ENCODE measurements around the gene SERPINF2.
"Not testable (repeated sequence)": the region's sequence is repeated elsewhere in the genome, so short reads cannot be mapped to it uniquely, and the experiment has no call there.

Gene SERPINF2

DNA sequence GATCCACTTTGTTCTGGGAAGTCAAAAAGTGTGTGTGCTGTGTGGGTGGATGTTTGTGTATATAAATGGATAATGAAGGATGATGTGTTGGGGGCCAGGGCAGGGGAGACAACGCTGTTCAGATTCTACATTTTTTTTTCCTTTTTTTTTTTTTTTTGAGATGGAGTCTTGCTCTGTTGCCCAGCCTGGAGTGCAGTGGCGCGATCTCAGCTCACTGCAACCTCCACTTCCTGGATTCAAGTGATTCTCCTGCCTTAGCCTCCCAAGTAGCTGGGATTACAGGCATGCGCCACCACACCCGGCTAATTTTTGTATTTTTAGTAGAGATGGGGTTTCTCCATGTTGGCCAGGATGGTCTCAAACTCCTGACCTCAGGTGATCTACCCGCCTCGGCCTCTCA, 22.0 kb downstream of the SERPINF2 start:
- DNase-seq: not testable (repeated sequence)

GRCh38 chr17:1765576-1765975, 22.9 kb downstream of the SERPINF2 start:
- DNase-seq: no peak

DNA sequence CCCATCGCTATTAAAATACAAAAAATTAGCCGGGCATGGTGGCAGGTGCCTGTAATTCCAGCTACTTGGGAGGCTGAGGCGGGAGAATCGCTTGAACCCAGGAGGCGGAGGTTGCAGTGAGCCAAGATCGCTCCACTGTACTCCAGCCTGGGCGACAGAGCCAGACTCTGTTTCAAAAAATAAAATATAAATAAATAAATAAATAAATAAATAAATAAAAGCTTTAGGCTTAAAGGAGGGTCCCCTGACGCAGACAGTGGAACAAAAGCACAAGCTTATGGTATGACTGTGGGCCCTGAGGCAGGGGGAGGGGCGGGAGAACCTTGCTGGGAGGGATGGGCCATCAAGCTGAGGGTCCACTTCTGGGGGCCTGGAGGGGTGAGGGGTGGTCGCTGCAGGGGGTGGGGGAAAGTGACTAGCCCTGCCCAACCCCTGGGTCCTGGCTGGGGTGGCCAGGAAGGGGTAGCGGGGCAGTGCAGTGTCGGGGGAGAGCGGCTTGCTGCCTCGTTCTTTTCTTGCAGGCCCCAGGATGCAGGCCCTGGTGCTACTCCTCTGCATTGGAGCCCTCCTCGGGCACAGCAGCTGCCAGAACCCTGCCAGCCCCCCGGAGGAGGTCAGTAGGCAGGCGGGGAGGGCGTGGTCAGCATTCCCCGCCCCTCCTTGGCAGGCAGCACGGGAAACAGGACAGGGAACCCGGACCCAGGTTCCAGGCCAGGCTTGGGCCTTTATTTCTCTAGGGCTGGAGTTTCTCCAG, 23.9 kb downstream of the SERPINF2 start:
- no peak for DNase-seq

GRCh38 chr17:1767358-1767757, 24.7 kb downstream of the SERPINF2 start:
- DNase-seq: no peak

DNA sequence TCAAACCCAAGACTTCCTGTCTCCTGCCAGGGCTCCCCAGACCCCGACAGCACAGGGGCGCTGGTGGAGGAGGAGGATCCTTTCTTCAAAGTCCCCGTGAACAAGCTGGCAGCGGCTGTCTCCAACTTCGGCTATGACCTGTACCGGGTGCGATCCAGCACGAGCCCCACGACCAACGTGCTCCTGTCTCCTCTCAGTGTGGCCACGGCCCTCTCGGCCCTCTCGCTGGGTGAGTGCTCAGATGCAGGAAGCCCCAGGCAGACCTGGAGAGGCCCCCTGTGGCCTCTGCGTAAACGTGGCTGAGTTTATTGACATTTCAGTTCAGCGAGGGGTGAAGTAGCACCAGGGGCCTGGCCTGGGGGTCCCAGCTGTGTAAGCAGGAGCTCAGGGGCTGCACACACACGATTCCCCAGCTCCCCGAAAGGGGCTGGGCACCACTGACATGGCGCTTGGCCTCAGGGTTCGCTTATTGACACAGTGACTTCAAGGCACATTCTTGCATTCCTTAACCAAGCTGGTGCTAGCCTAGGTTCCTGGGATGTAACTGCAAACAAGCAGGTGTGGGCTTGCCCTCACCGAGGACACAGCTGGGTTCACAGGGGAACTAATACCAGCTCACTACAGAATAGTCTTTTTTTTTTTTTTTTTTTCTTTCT, 27.3 kb downstream of the SERPINF2 start:
- no peak for DNase-seq

GRCh38 chr17:1773000-1773695, 30.5 kb downstream of the SERPINF2 start:
- not testable (repeated sequence) for DNase-seq

GRCh38 chr17:1773696-1774181, 31.1 kb downstream of the SERPINF2 start:
- no peak for DNase-seq

DNA sequence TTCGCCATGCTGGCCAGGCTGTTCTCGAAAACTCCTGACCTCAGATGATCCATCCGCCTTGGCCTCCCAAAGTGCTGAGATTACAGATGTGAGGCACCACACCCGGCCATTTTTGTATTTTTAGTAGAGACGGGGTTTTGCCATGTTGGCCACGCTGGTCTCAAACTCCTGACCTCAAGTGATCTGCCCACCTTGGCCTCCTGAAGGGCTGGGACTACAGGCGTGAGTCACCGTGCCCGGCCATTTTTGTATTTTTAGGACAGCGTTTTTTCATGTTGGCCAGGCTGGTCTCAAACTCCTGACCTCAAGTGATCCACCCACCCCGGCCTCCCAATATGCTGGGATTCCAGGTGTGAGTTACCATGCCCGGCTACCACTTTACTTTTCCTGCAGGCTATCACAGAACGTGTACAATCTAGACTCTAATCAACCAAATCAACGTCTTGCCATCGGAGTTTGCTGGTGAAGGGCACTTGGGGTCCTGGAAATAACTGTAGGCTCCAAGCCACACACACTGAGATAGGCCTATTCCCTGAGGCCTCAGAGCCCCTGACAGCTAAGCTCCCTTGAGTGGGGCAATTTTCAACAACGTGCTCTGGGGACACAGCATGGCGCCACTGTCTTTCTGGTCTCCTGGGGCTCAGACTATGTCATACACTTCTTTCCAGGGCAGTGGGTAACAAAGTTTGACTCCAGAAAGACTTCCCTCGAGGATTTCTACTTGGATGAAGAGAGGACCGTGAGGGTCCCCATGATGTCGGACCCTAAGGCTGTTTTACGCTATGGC, 31.9 kb downstream of the SERPINF2 start:
- no peak for DNase-seq

GRCh38 chr17:1776328-1776727, 33.7 kb downstream of the SERPINF2 start:
- DNase-seq: no peak

GRCh38 chr17:1776857-1777256, 34.2 kb downstream of the SERPINF2 start:
- no peak for DNase-seq

DNA sequence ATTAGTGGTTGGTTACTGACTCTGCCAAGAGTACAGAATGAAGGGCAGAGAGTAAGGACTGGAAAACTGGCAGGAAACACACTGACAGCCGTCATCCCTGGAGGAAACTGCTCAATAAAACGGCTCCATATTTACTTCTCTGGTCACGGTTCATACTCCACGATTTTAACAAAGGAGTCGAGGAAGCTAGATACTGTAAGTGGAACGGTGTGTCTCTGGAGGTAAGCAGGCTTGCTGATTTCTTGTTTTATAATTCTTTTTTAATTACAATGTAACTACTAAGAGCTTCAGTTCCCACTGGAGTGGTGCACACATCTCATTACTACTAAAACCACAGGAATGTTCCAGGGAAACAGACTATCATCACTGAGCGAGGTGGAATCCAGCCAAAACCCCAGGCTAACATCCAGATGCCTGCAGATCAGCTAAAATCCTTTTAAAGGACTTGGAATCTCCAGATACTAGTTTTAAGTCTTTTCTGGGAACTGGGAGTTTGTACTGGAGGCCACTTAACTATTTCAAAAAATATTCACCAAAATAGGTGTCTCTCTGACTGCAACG, 37.0 kb downstream of the SERPINF2 start:
- DNase-seq: no peak

DNA sequence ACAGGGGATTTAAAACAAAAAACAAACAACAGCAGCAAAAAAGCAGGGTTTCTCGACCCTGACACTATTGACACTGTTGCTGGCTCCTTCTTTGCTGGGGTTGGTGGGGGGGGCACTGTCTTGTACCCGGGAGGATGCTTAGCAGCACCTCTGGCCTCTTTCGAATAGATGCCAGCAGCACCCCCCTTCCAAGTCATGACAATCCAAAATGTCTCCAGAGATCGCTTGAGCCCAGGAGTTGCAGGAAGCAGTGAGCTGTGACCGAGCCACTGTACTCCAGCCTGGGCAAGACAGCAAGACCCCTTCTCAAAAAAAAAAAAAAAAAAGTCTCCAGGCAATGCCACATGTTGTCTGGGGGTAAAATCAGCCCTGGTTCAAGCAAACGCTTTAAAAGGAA, 39.5 kb downstream of the SERPINF2 start:
- no peak for DNase-seq

DNA sequence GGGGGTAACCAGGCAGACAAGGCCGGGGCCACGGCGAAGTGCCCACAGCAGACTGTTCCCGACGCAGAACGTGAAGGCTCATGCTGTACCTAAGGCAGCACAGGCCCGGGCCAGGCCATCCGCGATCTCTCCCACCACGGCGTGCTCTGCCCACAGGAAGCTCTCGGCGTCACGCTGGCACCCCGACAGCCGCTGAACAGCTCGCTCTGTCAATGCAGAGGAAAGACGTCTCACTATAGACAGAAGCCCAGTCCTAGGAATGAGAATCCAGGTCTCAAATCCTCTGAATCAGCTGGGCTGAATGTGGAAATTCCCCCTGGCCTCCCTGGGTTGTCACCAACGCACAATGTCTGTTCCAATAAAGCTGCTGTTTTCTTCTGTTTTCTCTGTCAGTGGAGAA, 40.6 kb downstream of the SERPINF2 start:
- DNase-seq: no peak

DNA sequence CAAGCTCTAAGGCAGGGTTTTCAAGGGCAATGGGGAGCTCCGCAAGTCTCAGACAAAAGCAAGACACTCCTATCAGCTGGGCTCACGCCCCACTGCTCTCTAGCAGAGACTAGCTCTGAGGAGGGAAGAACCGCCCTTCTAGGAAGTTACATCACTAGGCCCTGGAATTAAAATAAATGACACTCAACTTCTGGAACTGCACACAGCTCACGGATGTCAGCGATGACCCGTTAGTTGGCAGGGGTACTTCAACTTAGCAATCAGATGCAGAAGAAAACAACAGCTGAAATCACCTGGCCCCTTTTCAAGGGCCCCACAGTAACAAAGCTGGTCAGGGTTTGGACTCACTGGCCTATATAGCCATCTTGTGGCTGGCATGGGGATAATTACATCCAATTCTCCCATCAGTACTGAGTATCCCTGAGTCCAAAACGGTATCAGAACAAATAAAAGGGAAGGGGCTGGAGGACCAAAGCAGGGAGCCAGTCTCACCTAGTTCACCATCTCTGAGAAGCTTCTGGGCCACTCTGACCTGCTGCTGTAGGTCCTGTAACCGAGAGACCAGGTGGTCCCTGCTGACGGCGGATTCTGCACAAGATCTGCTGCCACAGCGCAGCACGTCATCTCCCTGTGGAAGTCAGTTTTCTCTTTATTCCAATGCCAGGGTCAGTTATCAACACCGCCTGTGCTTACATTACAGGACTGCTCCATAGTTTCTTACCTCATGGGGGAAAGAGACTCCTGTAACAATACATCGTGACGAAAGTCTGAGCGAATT, 41.4 kb downstream of the SERPINF2 start:
- no peak for DNase-seq

DNA sequence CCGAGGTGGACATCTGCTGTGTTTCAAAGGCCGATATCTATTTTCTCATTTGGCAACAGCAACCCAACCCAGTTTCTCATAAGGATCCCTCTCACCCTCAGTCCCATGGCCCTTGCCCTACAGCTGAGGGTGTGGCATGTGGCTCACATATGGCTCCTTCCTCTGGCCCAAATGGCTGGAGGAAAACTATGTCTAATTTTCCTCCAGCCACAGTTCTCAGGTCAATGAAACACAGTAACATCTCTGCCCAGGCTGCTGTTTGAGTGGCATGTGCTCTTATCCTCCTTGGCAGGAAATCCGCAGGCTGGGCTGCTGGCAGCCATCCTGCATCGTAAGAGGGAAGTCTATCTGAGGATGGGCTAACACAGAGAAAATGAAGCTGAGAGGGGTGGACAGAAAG, 43.3 kb downstream of the SERPINF2 start:
- no peak for DNase-seq

DNA sequence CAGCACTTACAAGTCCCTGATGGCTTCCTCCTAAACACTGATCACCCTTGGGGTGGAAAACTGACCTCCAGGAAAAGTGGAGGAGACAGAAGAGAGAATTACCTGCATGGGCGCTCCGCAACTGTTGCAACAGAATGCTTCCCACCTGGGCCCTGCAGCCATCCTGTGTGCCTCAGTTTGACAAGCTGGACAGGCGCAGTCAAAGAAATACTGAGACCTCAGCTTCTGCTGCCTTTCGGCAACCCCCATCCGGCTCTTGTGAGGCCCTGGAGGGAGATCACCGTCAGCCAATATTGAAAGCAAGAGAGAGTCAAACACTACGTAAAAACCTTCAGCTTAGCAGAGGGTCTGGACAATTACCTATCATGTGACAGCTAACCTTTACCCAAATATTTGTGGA, 44.0 kb downstream of the SERPINF2 start:
- DNase-seq: no peak

DNA sequence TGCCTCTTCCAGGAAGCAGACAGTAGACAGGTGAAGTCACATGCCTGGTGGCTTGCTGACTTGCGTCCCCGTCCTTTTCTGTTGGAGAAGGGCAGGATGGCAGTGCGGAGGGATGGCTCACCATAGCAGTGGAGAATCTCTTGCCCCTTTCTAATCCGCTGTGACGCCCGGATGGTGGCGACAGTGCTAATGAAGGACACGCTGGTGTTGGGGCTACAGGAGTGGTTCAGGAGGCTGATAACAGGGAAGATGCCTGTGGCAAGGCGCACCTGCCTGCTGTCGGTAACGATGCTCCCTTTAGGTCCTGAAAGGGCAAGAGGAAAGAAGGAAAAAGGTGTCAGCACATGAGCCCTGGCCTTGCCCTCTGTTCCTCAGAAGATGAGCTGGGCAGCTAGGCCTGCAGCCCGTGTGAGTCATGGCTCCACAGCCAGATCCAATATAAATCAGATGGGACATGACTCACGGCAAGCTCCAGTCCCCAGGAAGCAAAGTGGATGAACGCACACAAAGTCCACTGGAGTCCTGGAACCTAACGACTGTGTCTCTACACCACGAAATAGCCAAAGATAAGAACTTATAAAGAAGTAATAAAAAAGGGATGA, 44.7 kb downstream of the SERPINF2 start:
- DNase-seq: no peak

GRCh38 chr17:1789936-1790335, 47.3 kb downstream of the SERPINF2 start:
- DNase-seq: no peak

- DNase-seq: no peak
Measured at GRCh38 chr17:1792495-1793446, 50.1 kb downstream of the SERPINF2 start.

DNA sequence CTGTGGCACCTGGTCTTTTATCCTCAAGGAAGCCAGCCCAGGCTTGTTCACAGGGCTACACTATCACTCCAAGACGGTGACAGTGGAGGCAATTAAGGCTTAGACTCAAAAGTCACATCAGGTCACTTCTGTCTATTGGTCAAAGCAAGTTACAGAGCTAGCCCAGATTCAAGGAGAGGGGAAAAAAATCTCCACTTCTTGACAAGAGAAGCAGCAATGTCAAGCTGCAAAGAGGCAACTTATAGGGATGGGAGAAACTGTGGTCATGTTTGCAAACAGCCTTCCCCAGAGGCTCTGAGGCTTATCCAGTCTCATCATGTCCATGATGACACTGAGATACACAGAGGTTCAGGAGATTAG, 50.8 kb downstream of the SERPINF2 start:
- no peak for DNase-seq
